Heart left ventricle (tissue), 13 donors: ENCODE data around the gene LCLAT1.

Source experiments
- CTCF ChIP-seq, 12 donors: fragments of 200-600 bp; sonication (generic) in 4 of 12; IDR thresholded peaks; one replicate each; pipeline versions ENCODE4 v1.5.0 to v1.8.0; 2018 to 2022; ENCODE audit warnings: antibody characterized with exemption in 12 of 12, mild to moderate bottlenecking in 5 of 12
- POLR2A ChIP-seq, 2 donors: fragments of 450-650 bp; IDR thresholded peaks; one replicate each; pipeline ENCODE4 v1.6.1; 2017; ENCODE audit warnings: antibody characterized with exemption in 2 of 2, mild to moderate bottlenecking in 2 of 2, moderate library complexity in 2 of 2
- donor health status: ischemic (EF 13 %, LVEDD 7.1; RV severe dilation, severe dysfunction).
- donor health status: DM: no; HTN: yes; CAD: no.
- donor health status: DM: no; HTN: no; CAD: no.
- donor health status: ischemic (EF 25% LVEDD 6.9; RV normal size, moderate dysfunction).
- donor health status: ischemic (EF 25% LVEDD 5.7; RV mildly dilated, moderate dysfunction).
- donor health status: ischemic (EF 35%, LVEDD 5.7; RV mildly dilated, moderate dysfunction).
- donor health status: nonischemic (EF 11% LVEDD 7.7; RV severe dilation, severe dysfunction).
- donor health status: DM: yes; HTN: yes; CAD: no.
- donor health status: PGD.
- donor health status: ischemic (EF 29% LVEDD 5.4; RV normal size, mild dysfunction).
- donor health status: nonischemic (EF 23%, LVEDD 6.1; RV moderate dilation, normal function).

GRCh38 chr2:30645081-30645744 lies 198.2 kb downstream of the LCLAT1 start:
- TF ChIP-seq CTCF (IDR thresholded peaks at IDR 0.05) (no peak), POLR2A (IDR thresholded peaks at IDR 0.05) (no peak)
